Parathyroid adenoma (tissue), 2 donors: ENCODE measurements around the gene NKX1-2.

ENCODE experiments used
- H2AFZ ChIP-seq: fragments of 300-600 bp; sonication (generic); one replicate; pipeline ENCODE4 v1.7.0; 2017; ENCODE audit warnings: antibody characterized with exemption, mild to moderate bottlenecking
- H3K27ac ChIP-seq: fragments of 300-600 bp; sonication (generic); one replicate; pipeline ENCODE4 v1.7.0; 2017
- H3K27me3 ChIP-seq: fragments of 300-600 bp; sonication (generic); one replicate; pipeline ENCODE4 v1.7.0; 2017; ENCODE audit warnings: low read length; ENCODE audit not compliant: control insufficient read depth, insufficient read depth
- H3K36me3 ChIP-seq: fragments of 300-600 bp; sonication (generic); one replicate; pipeline ENCODE4 v1.7.0; 2017; ENCODE audit warnings: low read length; ENCODE audit not compliant: control insufficient read depth, insufficient read depth
- H3K4me1 ChIP-seq: fragments of 300-600 bp; sonication (generic); one replicate; pipeline ENCODE4 v1.7.0; 2017; ENCODE audit warnings: control low read depth
- H3K4me2 ChIP-seq: fragments of 300-600 bp; sonication (generic); one replicate; pipeline ENCODE4 v1.7.0; 2017; ENCODE audit warnings: low read length
- H3K4me3 ChIP-seq: fragments of 300-600 bp; sonication (generic); one replicate; pipeline ENCODE4 v1.7.0; 2017; ENCODE audit warnings: low read depth, low read length
- H3K79me2 ChIP-seq: fragments of 300-600 bp; sonication (generic); one replicate; pipeline ENCODE4 v1.7.0; 2017; ENCODE audit warnings: control low read depth
- H3K9ac ChIP-seq: fragments of 300-600 bp; sonication (generic); one replicate; pipeline ENCODE4 v1.7.0; 2017; ENCODE audit warnings: mild to moderate bottlenecking
- H3K9me3 ChIP-seq: fragments of 300-600 bp; sonication (generic); one replicate; pipeline ENCODE4 v1.7.0; 2017; ENCODE audit warnings: low read length; ENCODE audit not compliant: control insufficient read depth
- CTCF ChIP-seq: fragments of 300-600 bp; sonication (generic); IDR thresholded peaks from one replicate; pipeline ENCODE4 v1.7.0; 2017; ENCODE audit warnings: antibody characterized with exemption, mild to moderate bottlenecking
- donor health status: primary hyperparathyroidism.

Gene NKX1-2

GRCh38 chr10:124433461-124433860 lies 16.4 kb downstream of the NKX1-2 start:
- H3K79me2 ChIP-seq: no peaks in the 10 kb centered on the region
- H3K9me3 ChIP-seq: no peaks in the 10 kb centered on the region
- no peaks in the 10 kb centered on the region for H3K36me3 ChIP-seq
- H3K4me2 ChIP-seq: no peak overlapping the region
- no peak overlapping the region for H3K9ac ChIP-seq
- H3K4me3 ChIP-seq: no peak overlapping the region
- no peaks in the 10 kb centered on the region for H3K27me3 ChIP-seq
- H3K4me1 ChIP-seq: no peaks in the 10 kb centered on the region
- H3K27ac ChIP-seq: no peak overlapping the region
- no peak overlapping the region for H2AFZ ChIP-seq
- TF ChIP-seq CTCF: no peak

GRCh38 chr10:124430077-124430476 lies 19.8 kb downstream of the NKX1-2 start:
- Histone ChIP-seq H3K9me3 (no peaks in the 10 kb centered on the region), H3K9ac (no peak overlapping the region), H3K4me3 (no peak overlapping the region), H3K27me3 (no peaks in the 10 kb centered on the region), H3K27ac (no peak overlapping the region), H3K4me1 (no peaks in the 10 kb centered on the region), H3K79me2 (no peaks in the 10 kb centered on the region), H3K4me2 (no peak overlapping the region), H3K36me3 (no peaks in the 10 kb centered on the region), H2AFZ (no peak overlapping the region)
- no peak for TF ChIP-seq CTCF

- no peak overlapping the region for H3K9ac ChIP-seq
- no peak overlapping the region for H3K27ac ChIP-seq
- no peak for TF ChIP-seq CTCF
- H3K4me3 ChIP-seq: no peak overlapping the region
- no peaks in the 10 kb centered on the region for H3K79me2 ChIP-seq
- H3K9me3 ChIP-seq: no peaks in the 10 kb centered on the region
- no peaks in the 10 kb centered on the region for H3K4me1 ChIP-seq
- H3K27me3 ChIP-seq: no peaks in the 10 kb centered on the region
- no peak overlapping the region for H2AFZ ChIP-seq
- no peak overlapping the region for H3K4me2 ChIP-seq
- H3K36me3 ChIP-seq: no peaks in the 10 kb centered on the region
Observed at GRCh38 chr10:124429576-124429975, 20.3 kb downstream of the NKX1-2 start.

DNA sequence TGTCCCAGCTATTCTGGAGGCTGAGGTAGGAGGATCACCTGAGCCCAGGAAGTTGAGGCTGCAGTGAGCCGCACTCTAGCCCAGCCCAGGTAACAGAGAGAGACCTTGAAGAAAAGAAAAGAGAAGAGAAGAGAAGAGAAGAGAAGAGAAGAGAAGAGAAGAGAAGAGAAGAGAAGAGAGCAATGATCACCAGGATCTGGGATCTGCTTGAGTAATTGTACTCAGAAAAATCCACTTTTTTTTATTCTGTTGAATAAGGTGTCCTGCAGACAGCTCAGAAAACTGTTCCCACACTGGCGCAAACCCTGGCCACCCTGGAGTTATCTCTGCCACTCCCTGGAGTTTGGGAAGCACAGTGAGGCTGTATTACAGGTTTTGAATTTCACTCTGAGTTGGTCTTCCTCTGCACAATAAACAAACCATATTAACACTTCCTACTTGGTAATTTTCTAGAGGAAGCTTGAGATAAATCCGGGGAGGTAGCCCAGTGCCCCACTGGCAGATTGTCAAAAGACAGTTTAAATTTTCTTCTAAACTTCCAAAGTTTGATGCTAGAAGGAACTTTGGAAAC lies 21.5 kb downstream of the NKX1-2 start:
- no peaks in the 10 kb centered on the region for H3K36me3 ChIP-seq
- no peak overlapping the region for H3K4me2 ChIP-seq
- no peak for TF ChIP-seq CTCF
- H3K79me2 ChIP-seq: no peaks in the 10 kb centered on the region
- no peaks in the 10 kb centered on the region for H3K27me3 ChIP-seq
- no peaks in the 10 kb centered on the region for H3K4me1 ChIP-seq
- H3K9me3 ChIP-seq: no peaks in the 10 kb centered on the region
- H2AFZ ChIP-seq: no peak overlapping the region
- no peak overlapping the region for H3K27ac ChIP-seq
- no peak overlapping the region for H3K4me3 ChIP-seq
- no peak overlapping the region for H3K9ac ChIP-seq

DNA sequence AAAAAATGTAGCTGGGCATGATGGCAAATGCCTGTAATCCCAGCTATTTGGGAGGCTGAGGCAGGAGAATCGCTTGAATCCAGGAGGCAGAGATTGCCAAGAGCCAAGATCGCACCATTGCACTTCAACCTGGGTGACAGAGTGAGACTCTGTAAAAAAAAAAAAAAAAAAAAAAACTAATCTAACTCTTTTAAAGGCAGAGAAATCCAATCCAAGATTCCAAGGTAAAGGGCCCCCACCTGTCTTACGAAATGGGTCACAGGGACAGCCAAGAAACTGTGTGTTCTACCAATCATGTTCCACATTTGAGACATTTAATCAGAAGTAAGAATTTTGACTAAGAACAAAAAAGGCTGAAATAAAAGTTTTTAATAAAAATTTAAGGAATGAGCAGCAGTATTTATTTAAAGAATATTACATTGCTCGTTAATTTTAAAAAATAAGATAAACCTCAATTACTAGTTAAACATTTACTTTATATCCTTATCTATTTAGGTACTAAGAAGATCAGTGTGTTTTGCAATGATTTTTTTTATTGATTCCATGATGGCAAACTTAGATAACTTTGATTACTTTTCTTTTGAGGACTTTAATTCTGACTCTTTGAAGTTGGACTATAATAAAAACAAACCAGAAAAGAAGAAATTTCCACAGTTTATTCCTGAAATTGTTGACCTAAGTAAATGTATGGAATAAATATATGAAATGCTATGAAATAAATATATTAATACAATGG lies 24.4 kb downstream of the NKX1-2 start:
- no peak overlapping the region for H3K4me2 ChIP-seq
- H3K4me3 ChIP-seq: no peak overlapping the region
- H3K27ac ChIP-seq: no peak overlapping the region
- TF ChIP-seq CTCF: no peak
- no peak overlapping the region for H3K9ac ChIP-seq
- H3K27me3 ChIP-seq: no peaks in the 10 kb centered on the region
- no peaks in the 10 kb centered on the region for H3K79me2 ChIP-seq
- no peak overlapping the region for H2AFZ ChIP-seq
- no peaks in the 10 kb centered on the region for H3K36me3 ChIP-seq
- no peaks in the 10 kb centered on the region for H3K4me1 ChIP-seq
- no peaks in the 10 kb centered on the region for H3K9me3 ChIP-seq
